HG02885 (cell line): ENCODE results near the gene NIP7.

Experiments
- ATAC-seq: cut with Tn5 transposase; IDR thresholded peaks from one replicate; pipeline ENCODE4 v1.9.1; 2021; ENCODE audit warnings: mild to moderate bottlenecking; ENCODE audit not compliant: unreplicated experiment, poor library complexity

NIP7 gene

DNA sequence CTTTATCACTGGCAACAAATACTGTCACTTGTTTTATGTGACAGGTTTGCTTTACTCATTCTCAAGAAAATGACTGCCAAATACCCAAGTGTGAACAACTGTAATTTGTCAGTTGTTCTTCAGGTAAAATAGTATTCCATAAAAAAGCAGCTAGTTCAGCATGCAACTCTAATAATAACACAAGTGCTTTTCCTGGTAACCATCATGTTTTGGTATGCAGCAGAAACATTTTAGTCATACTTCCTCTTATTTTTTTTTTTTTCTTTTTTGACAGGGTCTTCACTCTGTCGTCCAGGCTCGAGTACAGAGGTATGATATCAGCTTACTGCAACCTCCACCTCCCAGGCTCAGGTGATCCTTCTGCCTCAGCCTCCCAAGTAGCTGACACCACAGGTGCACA is 41.7 kb downstream of the NIP7 start:
- ATAC-seq = no peak

DNA sequence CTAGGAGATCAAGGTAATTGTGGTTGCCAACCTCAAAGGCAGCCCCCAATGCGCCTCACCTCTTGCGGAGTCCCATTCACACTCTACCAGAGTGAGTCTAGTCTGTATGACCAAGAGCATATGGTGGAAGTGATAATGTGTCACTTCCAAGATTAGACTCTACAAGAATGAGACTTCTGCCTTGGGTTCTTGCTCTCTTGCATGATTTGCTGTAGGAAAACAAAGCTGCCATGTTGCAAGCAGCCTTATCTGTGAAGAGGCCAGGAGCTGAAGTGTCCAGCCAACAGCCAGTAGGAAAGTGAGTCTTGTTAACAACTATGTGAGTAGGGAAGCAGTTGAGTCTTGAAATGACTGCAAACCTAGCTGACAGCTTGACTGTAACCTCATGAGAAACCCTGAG is 42.8 kb downstream of the NIP7 start:
- ATAC-seq = no peak

DNA sequence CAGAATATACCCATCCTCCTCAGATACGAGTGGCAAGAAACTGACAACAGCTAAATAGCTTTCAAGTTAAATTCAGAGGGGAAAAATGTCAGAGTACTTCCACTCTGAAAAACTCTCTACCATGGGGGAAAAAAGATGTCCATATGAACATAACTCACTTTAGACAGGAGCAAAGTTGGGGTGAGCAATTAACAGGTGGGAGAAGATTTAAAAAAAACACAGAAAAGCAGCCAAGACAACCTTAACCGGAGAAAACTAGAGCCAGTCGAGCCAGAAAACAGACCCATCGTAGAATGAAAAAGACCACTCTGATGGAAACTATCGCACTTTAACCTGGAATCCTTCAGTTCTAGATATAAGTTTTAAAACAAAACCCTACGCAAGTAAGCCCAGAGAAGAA is 45.4 kb downstream of the NIP7 start:
- ATAC-seq = no peak

DNA sequence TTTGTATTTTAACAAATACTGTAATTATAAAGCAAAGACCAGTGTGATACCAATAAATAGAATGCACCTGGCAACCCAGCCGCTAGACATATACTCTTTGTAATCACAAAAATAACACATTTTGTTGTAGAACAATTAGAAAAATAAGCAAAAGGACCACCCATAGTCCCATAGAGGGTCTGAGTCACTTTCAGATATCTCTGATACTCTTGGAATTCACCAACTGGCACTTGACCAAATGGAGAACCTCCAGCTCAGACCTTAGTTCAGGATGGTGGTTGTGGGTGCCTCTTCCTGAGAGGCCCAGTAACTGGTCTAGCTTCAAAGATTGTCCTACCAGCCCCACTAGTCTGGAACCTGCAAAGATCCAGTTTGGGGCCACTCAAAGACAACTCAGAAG is 47.0 kb downstream of the NIP7 start:
- no peak for ATAC-seq
